ENCODE measurements around the gene DENND5B.
"Not testable (repeated sequence)": the region's sequence is repeated elsewhere in the genome, so short reads cannot be mapped to it uniquely, and the experiment has no call there.

DENND5B gene

GRCh38 chr12:31456562-31456961 is 134.4 kb downstream of the DENND5B start:
- DNase-seq, result no peak

GRCh38 chr12:31444736-31445135 is 146.2 kb downstream of the DENND5B start:
- no peak for DNase-seq

DNA sequence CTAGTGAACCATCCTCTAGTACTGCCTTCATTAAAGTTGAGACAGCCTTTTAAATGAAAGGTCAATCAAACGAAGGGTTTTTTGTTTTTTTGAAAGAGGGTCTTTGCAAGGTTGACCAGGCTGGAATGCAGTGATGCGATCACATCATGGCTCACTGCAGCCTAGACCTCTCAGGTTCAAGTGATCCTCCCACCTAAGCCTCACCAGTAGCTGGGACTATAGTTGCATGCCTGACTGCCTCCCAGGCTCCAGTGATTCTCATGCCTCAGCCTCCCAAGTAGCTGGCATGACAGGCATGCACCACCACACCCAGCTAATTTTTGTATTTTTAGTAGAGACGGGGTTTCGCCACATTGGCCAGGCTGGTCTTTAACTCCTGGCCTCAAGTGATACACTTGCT is 150.3 kb downstream of the DENND5B start:
- no peak for DNase-seq

- DNase-seq, result no peak
Measured at GRCh38 chr12:31440134-31440533, 150.8 kb downstream of the DENND5B start.

DNA sequence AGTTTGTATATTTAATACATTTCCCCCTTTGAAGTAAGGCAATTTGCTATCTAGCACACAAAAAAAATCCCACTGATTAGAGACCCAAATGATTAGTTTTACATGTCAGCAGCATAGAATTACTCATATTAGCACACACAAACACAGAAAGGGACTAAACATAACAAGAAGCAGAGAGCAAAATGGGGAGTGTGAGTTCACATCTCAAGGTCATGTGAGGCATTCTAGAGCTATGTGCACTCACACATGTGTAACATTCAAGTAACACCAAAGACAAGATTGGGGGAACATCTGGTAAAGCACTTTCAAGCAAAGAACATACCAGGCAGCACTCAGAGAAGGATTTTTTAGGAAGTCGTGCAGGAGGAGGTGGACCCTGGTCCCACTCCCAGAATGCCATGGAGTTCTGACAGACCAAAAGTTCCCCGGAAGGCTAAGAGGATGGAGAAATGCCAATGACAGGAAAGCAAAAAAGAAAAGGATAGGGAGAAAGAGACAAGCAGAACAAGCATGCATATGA is 159.2 kb downstream of the DENND5B start:
- no peak for DNase-seq

- DNase-seq, result no peak
Measured at GRCh38 chr12:31423405-31423804, 167.5 kb downstream of the DENND5B start.

- no peak for DNase-seq
Measured at GRCh38 chr12:31412292-31412801, 178.6 kb downstream of the DENND5B start.

DNA sequence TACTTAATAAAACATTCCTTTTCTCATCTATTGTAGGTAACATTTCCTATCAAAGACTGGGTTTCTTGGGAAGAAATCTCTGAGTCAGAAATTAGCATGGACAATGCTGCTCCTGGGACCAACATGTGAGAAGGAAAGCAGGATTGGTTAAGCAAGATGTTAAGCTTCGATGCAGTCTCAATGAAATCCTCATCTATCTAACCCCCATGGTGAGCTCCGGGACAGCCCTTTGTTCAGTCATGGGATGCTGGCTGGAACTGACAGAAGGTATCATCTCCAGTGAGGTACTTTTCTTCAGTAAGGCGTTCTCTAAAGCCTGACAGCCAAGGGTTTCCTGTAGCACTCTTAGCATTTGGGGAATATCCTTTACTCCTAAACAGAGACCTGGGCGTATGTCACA is 182.2 kb downstream of the DENND5B start:
- no peak for DNase-seq

DNA sequence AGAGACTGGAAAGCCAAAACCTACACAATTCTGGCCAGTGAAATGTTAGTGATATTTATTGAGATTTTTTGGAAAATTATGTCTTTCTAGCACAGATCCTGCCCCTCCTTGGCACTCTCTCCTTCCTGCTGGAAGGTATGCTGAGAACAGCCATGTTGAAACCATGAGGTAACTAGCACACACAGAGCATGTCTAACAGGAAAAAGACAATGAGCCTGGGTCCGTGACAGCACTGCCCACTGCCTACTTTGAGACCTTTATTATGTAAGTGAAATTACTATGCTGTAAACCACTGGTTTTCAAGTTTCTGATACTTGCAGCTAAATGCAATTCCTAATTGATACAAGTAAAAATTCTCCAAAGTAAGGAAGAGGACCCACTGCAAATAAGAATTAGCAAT is 183.4 kb downstream of the DENND5B start:
- no peak for DNase-seq

DNA sequence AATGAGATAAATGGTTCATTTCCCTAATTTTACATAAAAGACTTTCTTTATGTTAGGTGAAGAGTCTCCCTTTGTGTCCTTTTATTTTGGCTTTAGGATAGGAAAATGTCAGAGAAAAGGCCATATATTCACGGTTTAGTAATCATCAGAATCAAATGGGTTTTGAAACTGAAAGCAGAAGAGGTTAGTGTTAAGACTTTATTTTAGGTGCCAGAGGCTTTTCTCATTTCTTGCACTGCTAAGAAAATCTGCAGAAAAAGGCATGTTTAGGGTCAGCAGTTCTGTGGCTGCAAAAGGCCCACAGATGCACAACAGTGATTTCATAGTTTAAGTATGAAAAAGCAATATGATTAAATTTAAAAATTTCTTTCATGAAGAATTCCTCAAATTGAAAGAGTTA is 184.6 kb downstream of the DENND5B start:
- DNase-seq, result no peak

GRCh38 chr12:31405021-31405420 is 185.9 kb downstream of the DENND5B start:
- no peak for DNase-seq

GRCh38 chr12:31403099-31403607 is 187.8 kb downstream of the DENND5B start:
- peak; percentile 32 for DNase-seq

DNA sequence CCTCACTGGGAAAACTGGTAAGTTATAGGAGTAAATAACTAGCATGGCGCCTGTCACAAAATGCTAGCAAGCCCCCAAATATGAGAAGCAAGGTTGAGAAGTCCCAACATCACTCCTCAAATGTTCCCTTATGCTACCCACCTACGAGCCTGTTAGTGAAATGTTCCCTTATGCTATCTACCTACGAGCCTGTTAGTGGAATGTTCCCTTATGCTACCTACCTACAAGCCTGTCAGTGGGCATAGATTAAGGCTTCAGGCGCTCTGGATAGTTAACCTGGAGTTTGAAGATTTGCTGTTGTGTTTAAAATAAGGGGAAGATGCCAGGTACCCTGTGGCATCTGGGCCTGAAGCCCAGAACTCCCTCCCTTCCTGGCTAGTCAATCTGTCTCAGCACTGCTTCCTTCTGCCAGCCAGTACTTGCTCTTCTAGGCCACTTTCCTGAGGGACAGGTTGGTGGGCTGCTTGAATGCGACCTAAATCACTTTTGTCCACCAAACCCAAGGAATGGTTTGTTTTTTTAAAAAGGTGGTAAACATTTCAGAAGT is 197.9 kb downstream of the DENND5B start:
- no peak for DNase-seq

DNA sequence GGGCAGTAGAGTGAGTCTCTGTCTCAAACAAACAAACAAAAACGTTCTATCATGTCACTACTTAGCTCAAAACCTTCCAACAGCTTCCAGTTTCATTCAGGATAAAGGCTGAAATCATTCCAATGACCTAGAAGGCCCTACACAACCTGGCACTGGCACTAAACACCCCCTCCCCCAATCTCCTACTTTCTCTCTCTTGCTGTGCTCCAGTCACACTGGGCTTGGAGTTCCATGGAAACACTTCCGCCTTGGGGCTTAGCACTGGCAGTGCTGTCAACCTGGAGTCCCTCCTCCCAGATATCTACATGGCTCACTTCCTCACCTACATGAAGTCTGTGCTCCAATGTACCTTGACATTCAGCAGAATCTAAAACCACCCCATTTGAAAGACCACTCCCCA is 199.9 kb downstream of the DENND5B start:
- DNase-seq, result no peak

- DNase-seq, result no peak
Measured at GRCh38 chr12:31388713-31389112, 202.2 kb downstream of the DENND5B start.

DNA sequence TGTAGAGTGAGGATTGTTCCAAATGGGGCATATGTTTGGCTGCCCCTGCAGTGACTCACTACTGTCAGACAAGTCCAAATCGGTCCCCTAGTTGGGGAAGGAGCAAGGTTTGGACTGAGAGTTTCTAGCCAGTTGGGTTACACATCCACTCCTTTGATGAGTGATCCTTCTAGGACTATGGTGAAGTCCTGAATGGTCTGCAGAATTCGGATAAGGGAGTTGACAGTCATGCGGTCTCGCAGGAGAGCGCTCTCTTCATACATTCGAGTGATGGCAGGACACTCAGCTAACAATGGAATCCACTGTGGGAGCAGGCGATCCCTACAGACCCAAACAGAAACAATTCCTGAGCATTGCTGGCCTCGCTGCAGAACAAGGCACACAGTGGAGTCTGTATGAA is 203.5 kb downstream of the DENND5B start:
- DNase-seq, result no peak

DNA sequence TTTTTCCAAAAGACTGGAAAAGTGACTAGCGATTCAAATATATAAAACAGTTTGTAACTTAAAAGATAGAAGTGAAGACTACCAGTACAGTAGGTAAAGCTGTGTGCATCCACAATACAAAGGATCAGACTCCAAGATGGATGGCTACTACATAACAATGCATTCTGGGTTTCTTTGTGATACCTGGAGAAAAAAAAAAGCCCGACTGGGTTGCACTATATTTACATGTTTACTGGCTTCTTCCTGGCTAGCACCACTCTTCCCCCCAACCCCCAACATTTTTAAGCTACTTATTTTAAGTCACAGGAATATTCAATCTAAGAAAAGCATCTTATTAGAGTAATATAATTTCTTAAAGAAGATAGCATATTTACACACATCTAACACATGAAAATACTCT is 203.9 kb downstream of the DENND5B start:
- no peak for DNase-seq

GRCh38 chr12:31386364-31386777 is 204.6 kb downstream of the DENND5B start:
- no peak for DNase-seq

DNA sequence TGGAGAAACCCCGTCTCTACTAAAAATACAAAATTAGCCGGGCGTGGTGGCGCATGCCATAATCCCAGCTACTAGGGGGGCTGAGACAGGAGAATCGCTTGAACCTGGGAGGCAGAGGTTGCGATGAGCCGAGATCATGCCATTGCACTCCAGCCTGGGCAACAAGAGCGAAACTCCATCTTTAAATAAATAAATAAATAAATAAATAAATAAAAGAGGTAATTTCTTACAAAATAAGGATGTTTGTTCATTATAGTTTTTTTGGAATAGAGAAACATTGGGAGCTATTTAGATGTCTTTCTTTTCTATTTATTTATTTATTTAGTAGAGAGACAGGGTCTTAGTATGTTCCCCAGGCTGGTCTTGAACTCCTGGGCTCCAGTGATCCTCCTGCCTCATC is 213.7 kb downstream of the DENND5B start:
- not testable (repeated sequence) for DNase-seq

DNA sequence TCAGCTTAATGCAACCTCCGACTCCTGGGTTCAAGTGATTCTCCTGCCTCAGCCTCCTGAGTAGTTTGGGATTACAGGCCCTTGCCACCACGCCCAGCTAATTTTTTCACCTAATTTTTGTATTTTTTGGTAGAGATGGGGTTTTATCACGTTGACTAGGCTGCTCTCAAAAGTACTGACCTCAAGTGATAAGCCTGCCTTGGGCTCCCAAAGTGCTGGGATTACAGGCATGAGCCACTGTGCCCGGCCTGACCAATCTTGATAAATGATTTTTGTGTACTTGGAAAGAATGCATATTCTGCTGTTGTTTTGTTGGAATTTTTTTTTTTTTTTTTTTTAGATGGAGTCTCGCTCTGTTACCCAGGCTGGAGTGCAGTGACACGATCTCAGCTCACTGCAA is 215.5 kb downstream of the DENND5B start:
- DNase-seq, result not testable (repeated sequence)

DNA sequence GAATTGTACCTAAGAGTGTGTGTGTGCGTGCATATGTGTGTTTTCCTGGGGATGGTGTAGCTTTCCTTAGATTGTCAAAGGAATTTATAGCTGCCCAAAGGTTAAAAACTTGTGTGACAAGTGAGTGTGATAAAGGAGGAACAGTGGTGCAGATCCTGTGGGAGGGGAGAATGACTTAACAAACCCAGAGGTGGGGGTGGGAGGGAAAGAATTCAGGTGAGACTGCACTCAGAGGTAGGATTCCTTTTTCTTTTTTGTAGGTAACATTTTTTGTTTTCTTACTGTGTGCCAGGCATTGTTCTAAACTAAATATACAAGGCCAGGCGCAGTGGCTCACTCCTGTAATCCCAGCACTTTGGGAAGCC is 219.7 kb downstream of the DENND5B start:
- no peak for DNase-seq

DNA sequence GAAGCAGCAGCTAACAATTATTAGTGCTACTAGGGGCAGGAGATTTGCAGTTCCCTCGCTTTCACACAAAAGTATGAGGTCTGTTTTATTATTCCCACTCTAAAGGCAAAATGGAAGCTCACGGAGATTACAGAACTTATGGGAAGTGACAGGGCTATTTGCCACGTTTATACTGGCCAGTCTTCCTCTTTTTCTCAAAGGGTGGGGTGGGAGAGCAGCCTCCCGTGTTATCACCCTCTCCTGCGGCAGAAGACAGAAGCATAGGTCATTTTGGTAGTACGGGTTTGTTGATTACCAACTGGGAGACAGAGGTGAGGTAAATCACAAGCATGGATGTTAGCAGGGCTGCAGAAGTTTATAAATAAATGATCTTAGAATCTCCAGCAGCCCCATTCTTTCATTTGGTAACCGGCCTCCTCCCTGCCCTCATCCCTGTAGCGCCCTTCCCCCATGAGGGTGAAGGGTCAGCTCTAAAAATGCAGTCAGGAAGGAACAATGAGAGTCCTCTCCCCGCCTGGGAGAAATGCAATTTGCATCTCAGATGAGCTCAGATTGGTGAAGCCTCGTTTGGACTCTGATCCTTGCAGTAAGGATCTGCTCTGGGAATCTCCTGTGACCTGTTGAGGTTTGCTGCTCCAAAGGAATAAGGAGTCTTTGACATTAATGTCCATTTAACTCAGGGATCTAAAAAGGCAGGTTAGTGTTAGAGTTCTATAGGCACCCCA is 220.2 kb downstream of the DENND5B start:
- no peak for DNase-seq

GRCh38 chr12:31369712-31370521 is 221.0 kb downstream of the DENND5B start:
- no peak for DNase-seq

Data from activated CD8-positive, alpha-beta memory T cell treated with anti-CD3 and anti-CD28 coated beads, Interleukin-2, amount 50 U/mL, for 4 hours (primary cell).